ENCODE measurements around the gene SOWAHB.

- TF ChIP-seq JUND (IDR thresholded peaks at IDR 0.05) (no peak), RXRA (IDR thresholded peaks at IDR 0.05; ENCODE audit: borderline replicate concordance, low read depth) (no peak), CTCF (IDR thresholded peaks at IDR 0.05) (no peak), EP300 (IDR thresholded peaks at IDR 0.05; ENCODE audit: borderline replicate concordance in 1 of 2, low read depth in 1 of 2, low read length in 1 of 2) (no peak), MXI1 (IDR thresholded peaks at IDR 0.05; ENCODE audit: low read depth, low read length) (no peak), RCOR1 (IDR thresholded peaks at IDR 0.05; ENCODE audit: low read length) (no peak), POLR2AphosphoS5 (IDR thresholded peaks at IDR 0.05; ENCODE audit: low read depth, low read length) (no peak), TAF1 (IDR thresholded peaks at IDR 0.05; ENCODE audit: borderline replicate concordance, low read depth, low read length) (no peak), EZH2phosphoT487 (IDR thresholded peaks at IDR 0.05; ENCODE audit: borderline replicate concordance, low read depth) (no peak), PBX3 (IDR thresholded peaks at IDR 0.05) (no peak), FOXM1 (IDR thresholded peaks at IDR 0.05; ENCODE audit: low read depth) (no peak), GABPA (IDR thresholded peaks at IDR 0.05; ENCODE audit: low read depth) (no peak)
- TF ChIP-seq, protein P1, sequence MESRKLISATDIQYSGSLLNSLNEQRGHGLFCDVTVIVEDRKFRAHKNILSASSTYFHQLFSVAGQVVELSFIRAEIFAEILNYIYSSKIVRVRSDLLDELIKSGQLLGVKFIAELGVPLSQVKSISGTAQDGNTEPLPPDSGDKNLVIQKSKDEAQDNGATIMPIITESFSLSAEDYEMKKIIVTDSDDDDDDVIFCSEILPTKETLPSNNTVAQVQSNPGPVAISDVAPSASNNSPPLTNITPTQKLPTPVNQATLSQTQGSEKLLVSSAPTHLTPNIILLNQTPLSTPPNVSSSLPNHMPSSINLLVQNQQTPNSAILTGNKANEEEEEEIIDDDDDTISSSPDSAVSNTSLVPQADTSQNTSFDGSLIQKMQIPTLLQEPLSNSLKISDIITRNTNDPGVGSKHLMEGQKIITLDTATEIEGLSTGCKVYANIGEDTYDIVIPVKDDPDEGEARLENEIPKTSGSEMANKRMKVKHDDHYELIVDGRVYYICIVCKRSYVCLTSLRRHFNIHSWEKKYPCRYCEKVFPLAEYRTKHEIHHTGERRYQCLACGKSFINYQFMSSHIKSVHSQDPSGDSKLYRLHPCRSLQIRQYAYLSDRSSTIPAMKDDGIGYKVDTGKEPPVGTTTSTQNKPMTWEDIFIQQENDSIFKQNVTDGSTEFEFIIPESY (IDR thresholded peaks at IDR 0.05; ENCODE audit: borderline replicate concordance, low read depth) = no peak
- TF ChIP-seq, protein P2, sequence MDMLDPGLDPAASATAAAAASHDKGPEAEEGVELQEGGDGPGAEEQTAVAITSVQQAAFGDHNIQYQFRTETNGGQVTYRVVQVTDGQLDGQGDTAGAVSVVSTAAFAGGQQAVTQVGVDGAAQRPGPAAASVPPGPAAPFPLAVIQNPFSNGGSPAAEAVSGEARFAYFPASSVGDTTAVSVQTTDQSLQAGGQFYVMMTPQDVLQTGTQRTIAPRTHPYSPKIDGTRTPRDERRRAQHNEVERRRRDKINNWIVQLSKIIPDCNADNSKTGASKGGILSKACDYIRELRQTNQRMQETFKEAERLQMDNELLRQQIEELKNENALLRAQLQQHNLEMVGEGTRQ (IDR thresholded peaks at IDR 0.05; ENCODE audit: borderline replicate concordance, low read depth, low read length) = no peak
Measured at GRCh38 chr4:76920715-76921114, 22.8 kb upstream of the SOWAHB start.

All from SK-N-SH (cell line).